Panc1 (cell line): ENCODE results near the gene PAQR9.

Experiments
- TF ChIP-seq, protein P1 (sequence below), 2 experiments: IDR thresholded peaks; 2 replicates each; pipeline ENCODE4 v1.6.1; 2011 to 2012; ENCODE audit warnings: low read depth in 2 of 2, control low read depth in 1 of 2, low read length in 1 of 2, mild to moderate bottlenecking in 1 of 2, moderate library complexity in 1 of 2; ENCODE audit not compliant: insufficient read depth in 1 of 2
- TF ChIP-seq, protein P2 (sequence below): fragments of 450-650 bp; IDR thresholded peaks from 2 replicates; pipeline ENCODE4 v1.5.1; 2017; ENCODE audit warnings: mild to moderate bottlenecking

DNA sequence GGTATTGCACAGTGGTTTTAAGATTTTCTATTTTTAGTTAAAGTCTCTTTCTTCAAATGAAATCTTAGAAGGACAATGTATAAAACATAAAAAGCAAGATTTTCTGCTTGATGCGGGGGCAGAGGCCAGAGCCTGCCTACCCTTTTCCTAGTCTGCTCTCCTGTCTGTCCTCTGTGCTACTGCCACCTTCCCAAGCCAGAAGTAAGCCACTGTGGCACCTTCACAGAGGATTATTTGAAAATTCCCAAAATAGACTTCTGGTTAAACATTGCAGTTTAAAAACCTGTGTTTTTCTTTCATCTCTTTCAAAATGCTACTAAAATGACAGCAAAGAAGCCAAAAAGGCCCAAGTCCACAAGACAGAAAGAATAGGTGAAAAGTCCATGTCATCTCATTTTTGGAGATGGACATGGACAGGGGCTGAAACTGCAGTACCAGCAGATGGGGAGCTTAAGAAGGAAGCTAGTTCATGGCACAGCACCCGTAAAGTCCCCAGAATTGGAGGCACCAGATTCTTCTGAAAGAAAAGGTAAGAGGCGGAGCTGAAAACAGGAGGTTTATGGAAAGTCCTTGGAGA, 37.0 kb downstream of the PAQR9 start:
- TF ChIP-seq, protein P1, sequence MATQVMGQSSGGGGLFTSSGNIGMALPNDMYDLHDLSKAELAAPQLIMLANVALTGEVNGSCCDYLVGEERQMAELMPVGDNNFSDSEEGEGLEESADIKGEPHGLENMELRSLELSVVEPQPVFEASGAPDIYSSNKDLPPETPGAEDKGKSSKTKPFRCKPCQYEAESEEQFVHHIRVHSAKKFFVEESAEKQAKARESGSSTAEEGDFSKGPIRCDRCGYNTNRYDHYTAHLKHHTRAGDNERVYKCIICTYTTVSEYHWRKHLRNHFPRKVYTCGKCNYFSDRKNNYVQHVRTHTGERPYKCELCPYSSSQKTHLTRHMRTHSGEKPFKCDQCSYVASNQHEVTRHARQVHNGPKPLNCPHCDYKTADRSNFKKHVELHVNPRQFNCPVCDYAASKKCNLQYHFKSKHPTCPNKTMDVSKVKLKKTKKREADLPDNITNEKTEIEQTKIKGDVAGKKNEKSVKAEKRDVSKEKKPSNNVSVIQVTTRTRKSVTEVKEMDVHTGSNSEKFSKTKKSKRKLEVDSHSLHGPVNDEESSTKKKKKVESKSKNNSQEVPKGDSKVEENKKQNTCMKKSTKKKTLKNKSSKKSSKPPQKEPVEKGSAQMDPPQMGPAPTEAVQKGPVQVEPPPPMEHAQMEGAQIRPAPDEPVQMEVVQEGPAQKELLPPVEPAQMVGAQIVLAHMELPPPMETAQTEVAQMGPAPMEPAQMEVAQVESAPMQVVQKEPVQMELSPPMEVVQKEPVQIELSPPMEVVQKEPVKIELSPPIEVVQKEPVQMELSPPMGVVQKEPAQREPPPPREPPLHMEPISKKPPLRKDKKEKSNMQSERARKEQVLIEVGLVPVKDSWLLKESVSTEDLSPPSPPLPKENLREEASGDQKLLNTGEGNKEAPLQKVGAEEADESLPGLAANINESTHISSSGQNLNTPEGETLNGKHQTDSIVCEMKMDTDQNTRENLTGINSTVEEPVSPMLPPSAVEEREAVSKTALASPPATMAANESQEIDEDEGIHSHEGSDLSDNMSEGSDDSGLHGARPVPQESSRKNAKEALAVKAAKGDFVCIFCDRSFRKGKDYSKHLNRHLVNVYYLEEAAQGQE (IDR thresholded peaks at IDR 0.05; ENCODE audit: insufficient read depth in 1 of 2, low read depth in 2 of 2, low read length in 1 of 2) = no peak
- TF ChIP-seq, protein P2, sequence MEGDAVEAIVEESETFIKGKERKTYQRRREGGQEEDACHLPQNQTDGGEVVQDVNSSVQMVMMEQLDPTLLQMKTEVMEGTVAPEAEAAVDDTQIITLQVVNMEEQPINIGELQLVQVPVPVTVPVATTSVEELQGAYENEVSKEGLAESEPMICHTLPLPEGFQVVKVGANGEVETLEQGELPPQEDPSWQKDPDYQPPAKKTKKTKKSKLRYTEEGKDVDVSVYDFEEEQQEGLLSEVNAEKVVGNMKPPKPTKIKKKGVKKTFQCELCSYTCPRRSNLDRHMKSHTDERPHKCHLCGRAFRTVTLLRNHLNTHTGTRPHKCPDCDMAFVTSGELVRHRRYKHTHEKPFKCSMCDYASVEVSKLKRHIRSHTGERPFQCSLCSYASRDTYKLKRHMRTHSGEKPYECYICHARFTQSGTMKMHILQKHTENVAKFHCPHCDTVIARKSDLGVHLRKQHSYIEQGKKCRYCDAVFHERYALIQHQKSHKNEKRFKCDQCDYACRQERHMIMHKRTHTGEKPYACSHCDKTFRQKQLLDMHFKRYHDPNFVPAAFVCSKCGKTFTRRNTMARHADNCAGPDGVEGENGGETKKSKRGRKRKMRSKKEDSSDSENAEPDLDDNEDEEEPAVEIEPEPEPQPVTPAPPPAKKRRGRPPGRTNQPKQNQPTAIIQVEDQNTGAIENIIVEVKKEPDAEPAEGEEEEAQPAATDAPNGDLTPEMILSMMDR = no peak
